Bronchial epithelial cell (primary cell): ENCODE measurements around the gene SELENOF. TPM values are rescaled to one million over a fixed set of nuclear protein-coding genes. Genes with fewer than 3 reads are reported as not detected.
"Not testable (repeated sequence)": the region's sequence is repeated elsewhere in the genome, so short reads cannot be mapped to it uniquely, and the experiment has no call there.

Experiments
- DNase-seq: peaks from one replicate; pipeline ENCODE4 v3.0.0-alpha.2; 2010; ENCODE audit warnings: low read depth
- FAIRE-seq: peaks from 2 replicates; lab custom pipeline; 2011; peaks lifted over from hg19 to GRCh38; lab: Jason Lieb, UNC
- H3K27me3 ChIP-seq: 2 replicates; pipeline ENCODE4 v1.5.1; 2011; ENCODE audit warnings: low read length; ENCODE audit not compliant: control insufficient read depth, insufficient read depth
- H3K36me3 ChIP-seq: 2 replicates; pipeline ENCODE4 v1.5.1; 2011; ENCODE audit warnings: low read length; ENCODE audit not compliant: control insufficient read depth, insufficient read depth
- H3K4me3 ChIP-seq: 2 replicates; pipeline ENCODE4 v1.5.1; 2011; ENCODE audit warnings: mild to moderate bottlenecking, low read depth, low read length, control low read depth
- total RNA-seq: library from RNA; depleted of rRNA; stranded (reverse); fragments of >200 nt; gene quantifications from 2 replicates; pipeline ENCODE4 v1.2.1, GENCODE V29; 2014
- TF ChIP-seq, protein P1 (sequence below): IDR thresholded peaks from 2 replicates; pipeline ENCODE4 v1.5.1; 2011; ENCODE audit warnings: mild to moderate bottlenecking, moderate library complexity, low read length, control low read depth, inconsistent platforms; ENCODE audit not compliant: insufficient read depth, severe bottlenecking

SELENOF gene
- total RNA-seq, 1 donor from 2014 or later, result 131 TPM

DNA sequence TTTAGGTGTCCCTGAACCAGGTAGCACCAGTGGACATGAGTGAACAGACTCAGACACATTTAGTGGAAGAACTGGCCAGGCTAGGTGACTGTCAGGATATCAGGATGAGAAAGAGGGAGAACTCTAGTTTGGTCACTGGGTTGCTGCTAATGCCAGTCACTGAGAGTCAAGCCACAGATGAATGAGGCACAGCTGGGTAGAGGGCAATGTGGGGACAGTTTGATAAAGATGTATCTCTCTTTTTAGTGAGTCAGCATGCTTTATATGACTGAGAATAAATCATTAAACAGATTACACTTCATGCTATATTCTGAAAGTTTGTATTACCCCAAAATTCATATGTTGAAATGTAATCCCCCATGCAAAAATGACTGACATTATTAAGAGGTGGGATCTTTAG is 87.1 kb downstream of the SELENOF start:
- peaks cover 3% of the 10 kb centered on the region for H3K27me3 ChIP-seq
- no peak overlapping the region for H3K4me3 ChIP-seq
- no peak for FAIRE-seq
- TF ChIP-seq, protein P1, sequence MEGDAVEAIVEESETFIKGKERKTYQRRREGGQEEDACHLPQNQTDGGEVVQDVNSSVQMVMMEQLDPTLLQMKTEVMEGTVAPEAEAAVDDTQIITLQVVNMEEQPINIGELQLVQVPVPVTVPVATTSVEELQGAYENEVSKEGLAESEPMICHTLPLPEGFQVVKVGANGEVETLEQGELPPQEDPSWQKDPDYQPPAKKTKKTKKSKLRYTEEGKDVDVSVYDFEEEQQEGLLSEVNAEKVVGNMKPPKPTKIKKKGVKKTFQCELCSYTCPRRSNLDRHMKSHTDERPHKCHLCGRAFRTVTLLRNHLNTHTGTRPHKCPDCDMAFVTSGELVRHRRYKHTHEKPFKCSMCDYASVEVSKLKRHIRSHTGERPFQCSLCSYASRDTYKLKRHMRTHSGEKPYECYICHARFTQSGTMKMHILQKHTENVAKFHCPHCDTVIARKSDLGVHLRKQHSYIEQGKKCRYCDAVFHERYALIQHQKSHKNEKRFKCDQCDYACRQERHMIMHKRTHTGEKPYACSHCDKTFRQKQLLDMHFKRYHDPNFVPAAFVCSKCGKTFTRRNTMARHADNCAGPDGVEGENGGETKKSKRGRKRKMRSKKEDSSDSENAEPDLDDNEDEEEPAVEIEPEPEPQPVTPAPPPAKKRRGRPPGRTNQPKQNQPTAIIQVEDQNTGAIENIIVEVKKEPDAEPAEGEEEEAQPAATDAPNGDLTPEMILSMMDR, result no peak
- DNase-seq, result no peak
- H3K36me3 ChIP-seq, result no peaks in the 10 kb centered on the region

GRCh38 chr1:86825319-86825718 is 88.6 kb downstream of the SELENOF start:
- Histone ChIP-seq H3K27me3 (peaks cover 3% of the 10 kb centered on the region), H3K4me3 (no peak overlapping the region), H3K36me3 (no peaks in the 10 kb centered on the region)
- TF ChIP-seq, protein P1, result no peak
- FAIRE-seq (no peak), DNase-seq (no peak)

DNA sequence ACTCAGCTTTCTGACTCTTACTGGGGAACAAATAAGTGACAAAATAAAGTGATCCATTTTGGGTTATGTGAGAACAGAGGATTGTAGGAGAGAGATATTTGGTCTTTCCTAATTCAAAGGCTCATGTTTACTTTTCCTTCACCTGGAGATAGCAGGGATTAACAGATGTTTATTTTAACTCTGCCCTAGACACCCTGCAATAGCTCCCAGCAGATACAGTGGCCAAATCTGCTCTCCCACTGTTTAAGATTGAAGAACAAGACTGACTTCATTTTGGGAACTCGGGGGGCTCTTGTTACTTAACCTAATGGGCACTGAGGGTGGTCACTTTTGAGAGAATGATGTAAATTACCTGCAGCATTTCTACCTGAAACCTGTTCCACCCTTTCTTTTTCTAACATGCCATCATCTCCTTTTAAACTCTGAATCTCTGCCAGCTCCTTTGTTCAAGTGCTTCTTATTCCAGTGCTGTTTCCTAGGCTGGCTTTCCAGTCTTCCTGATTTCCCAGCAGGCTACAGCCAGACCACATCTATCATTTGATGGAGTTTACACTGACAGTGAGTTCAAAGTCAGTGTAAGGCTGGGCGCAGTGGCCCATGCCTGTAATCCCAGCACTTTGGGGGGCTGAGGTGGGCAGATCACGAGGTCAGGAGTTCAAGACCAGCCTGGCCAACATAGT is 90.0 kb downstream of the SELENOF start:
- TF ChIP-seq, protein P1, result no peak
- FAIRE-seq, result no peak
- Histone ChIP-seq H3K27me3 (peaks cover 3% of the 10 kb centered on the region), H3K36me3 (no peaks in the 10 kb centered on the region), H3K4me3 (no peak overlapping the region)
- no peak for DNase-seq

DNA sequence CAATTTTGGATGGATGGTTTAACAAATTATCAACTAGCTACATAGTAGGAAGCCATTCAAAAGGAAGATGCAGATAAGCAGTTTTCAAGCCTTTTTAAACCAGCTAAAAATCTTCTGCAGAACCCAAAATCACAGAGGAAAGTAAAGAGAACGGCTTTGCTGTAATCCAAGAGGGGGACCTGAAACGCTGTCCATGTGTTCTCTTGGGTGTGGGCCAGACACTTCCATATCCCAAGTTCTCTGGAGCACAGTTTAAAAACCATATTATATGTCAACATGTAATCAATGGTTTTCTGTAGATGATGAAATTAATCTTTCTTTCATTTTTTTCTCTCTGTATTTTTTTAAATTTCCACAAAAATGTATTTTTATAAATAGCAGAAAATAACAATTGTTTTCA is 90.5 kb downstream of the SELENOF start:
- DNase-seq (no peak), FAIRE-seq (no peak)

GRCh38 chr1:86822459-86822858 is 91.5 kb downstream of the SELENOF start:
- no peak for FAIRE-seq
- TF ChIP-seq, protein P1, result no peak

More for the DNA sequence above, 90.5 kb downstream of the SELENOF start:
- peaks cover 3% of the 10 kb centered on the region for H3K27me3 ChIP-seq
- no peak overlapping the region for H3K4me3 ChIP-seq
- H3K36me3 ChIP-seq, result no peaks in the 10 kb centered on the region
- TF ChIP-seq, protein P1, result no peak

DNA sequence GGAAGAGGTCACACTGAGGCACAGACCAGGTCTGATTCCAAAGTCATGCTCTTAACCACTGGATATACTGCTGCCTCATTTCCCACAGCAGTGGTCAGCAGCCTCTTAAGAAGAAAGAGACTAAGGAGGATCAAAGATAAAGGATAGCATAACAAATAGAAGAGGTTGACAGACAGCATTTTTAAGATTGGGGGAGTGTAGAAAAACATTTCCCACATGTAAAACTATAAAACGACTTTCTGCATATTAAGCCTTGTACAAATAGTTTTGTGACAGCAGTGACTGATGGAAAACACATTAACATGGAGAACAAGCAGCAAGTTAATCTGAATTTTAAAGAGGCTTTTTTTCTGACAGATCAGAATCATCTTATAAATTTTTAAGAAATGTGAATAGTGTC is 92.0 kb downstream of the SELENOF start:
- Histone ChIP-seq H3K36me3 (no peaks in the 10 kb centered on the region), H3K27me3 (peaks cover 3% of the 10 kb centered on the region), H3K4me3 (no peak overlapping the region)
- DNase-seq (no peak), FAIRE-seq (no peak)
- TF ChIP-seq, protein P1, result no peak

More at GRCh38 chr1:86822459-86822858, 91.5 kb downstream of the SELENOF start:
- H3K27me3 ChIP-seq, result peaks cover 3% of the 10 kb centered on the region
- H3K4me3 ChIP-seq, result no peak overlapping the region
- H3K36me3 ChIP-seq, result no peaks in the 10 kb centered on the region
- DNase-seq, result no peak

GRCh38 chr1:86819970-86820369 is 94.0 kb downstream of the SELENOF start:
- not testable (repeated sequence) for H3K27me3 ChIP-seq, FAIRE-seq, H3K36me3 ChIP-seq, H3K4me3 ChIP-seq, DNase-seq

DNA sequence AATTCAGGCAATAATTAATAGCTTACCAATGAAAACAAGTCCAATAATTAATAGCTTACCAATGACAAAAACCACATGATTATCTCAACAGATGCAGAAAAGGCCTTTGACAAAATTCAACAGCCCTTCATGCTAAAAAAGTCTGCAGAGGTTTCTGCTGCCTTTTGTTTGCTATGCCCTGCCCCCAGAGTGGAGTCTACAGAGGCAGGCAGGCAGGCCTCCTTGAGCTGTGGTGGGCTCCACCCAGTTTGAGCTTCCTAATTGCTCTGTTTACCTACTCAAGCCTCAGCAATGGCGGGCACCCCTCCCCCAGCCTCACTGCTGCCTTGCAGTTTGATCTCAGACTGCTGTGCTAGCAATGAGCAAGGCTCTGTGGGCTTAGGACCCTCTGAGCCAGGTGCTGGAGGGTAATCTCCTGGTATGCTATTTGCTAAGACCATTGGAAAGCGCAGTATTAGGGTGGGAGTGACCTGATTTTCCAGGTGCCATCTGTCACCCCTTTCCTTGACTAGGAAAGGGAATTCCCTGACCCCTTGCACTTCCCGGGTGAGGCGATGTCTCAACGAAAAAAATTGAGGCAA is 96.6 kb downstream of the SELENOF start:
- not testable (repeated sequence) for H3K27me3 ChIP-seq, H3K4me3 ChIP-seq, H3K36me3 ChIP-seq, FAIRE-seq, DNase-seq
